Fibroblast of pulmonary artery (primary cell): ENCODE data around the gene DYNLL2.
"Not testable (repeated sequence)": the region's sequence is repeated elsewhere in the genome, so short reads cannot be mapped to it uniquely, and the experiment has no call there.

ENCODE experiments used
- DNase-seq: peaks from one replicate; pipeline ENCODE4 v3.0.0-alpha.2; 2010; ENCODE audit warnings: low read depth
- H3K4me3 ChIP-seq: replicated peaks from 2 replicates; pipeline ENCODE4 v1.5.1; 2011; ENCODE audit warnings: low read depth, mild to moderate bottlenecking, control low read depth, low read length, moderate library complexity
- TF ChIP-seq, protein P1 (sequence below): IDR thresholded peaks from 2 replicates; pipeline ENCODE4 v1.5.1; 2011; ENCODE audit warnings: mild to moderate bottlenecking, control low read depth, low read length, inconsistent platforms; ENCODE audit errors: missing control alignments

Gene DYNLL2

DNA sequence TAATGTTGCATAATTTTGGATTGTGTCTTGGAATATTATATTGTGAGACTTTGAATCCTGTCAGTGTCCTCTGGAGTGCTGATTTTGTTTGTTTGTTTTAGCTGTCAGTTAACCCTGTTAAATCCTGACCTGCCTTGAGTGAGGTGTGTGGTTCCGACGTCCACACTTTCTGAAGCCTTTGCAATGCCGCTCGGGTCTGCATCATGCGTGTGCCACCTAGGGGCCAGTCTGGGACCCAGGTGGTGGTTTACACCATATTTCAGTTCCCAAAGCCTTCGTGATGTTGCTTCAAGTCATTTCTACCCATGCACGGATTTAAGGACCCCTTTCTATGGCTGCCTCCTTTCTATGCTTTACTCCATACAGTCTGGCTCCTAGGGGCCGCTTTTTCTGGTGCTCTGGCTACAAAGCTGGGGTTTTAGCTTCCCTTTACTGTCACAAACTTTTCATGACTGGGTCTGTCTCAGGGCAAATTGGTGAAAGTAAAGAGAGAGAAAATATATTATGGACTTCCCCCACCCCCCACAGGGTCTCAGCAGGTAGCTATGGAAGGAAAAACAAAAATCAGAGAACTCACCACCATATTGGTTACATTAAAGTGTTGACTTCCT, 53.6 kb downstream of the DYNLL2 start:
- DNase-seq = no peak
- TF ChIP-seq, protein P1, sequence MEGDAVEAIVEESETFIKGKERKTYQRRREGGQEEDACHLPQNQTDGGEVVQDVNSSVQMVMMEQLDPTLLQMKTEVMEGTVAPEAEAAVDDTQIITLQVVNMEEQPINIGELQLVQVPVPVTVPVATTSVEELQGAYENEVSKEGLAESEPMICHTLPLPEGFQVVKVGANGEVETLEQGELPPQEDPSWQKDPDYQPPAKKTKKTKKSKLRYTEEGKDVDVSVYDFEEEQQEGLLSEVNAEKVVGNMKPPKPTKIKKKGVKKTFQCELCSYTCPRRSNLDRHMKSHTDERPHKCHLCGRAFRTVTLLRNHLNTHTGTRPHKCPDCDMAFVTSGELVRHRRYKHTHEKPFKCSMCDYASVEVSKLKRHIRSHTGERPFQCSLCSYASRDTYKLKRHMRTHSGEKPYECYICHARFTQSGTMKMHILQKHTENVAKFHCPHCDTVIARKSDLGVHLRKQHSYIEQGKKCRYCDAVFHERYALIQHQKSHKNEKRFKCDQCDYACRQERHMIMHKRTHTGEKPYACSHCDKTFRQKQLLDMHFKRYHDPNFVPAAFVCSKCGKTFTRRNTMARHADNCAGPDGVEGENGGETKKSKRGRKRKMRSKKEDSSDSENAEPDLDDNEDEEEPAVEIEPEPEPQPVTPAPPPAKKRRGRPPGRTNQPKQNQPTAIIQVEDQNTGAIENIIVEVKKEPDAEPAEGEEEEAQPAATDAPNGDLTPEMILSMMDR = peak; percentile 46
- H3K4me3 ChIP-seq = no peak overlapping the region

DNA sequence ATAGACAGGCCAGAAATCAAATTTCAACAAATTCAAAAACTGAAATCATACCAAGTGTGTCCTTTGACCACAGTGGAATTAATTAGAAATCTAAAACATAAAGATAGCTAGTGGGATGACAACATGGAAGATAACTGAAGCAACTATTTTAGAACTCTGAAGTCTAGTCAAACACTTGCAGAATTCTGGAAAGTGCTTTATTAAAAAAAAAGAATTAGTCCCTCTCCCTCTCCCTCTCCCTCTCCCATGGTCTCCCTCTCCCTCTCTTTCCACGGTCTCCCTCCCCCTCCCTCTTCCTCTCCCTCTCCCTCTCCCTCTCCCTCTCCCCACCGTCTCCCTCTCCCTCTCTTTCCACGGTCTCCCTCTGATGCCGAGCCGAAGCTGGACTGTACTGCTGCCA, 58.3 kb downstream of the DYNLL2 start:
- TF ChIP-seq, protein P1 = no peak

DNA sequence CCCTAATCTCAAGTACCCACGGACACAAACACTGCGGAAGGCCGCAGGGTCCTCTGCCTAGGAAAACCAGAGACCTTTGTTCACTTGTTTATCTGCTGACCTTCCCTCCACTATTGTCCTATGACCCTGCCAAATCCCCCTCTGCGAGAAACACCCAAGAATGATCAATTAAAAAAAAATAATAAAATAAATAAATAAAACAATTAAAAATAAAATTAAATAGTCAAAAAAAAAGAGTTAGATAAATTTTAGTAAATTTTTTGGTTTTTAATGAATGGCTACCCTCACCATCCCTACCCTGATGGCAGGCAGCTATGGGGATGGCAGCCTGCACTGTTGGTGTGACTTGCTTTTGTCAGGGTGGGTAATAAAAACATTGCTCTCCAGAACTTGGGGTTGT, 60.1 kb downstream of the DYNLL2 start:
- H3K4me3 ChIP-seq, DNase-seq: not testable (repeated sequence)

More for the DNA sequence above, 58.3 kb downstream of the DYNLL2 start:
- no peak for DNase-seq
- no peak overlapping the region for H3K4me3 ChIP-seq

DNA sequence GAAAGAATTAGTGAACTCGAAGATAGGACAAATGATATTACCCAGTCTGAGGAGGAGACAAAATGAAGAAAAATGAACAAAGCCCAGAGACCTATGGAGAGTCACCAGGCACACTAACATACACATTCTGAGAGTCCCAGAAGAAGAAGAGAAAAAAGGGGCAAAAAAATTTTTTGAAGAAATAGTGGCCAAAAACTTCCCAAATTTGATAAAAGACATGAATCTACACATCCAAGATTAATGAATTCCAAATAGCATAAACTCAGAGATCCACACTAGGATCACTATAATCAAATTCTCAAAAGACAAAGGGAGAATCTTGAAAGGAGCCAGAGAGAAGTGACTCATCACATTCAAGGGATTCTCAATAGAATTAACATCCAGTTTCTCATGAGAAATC, 61.6 kb downstream of the DYNLL2 start:
- TF ChIP-seq, protein P1 = no peak
- DNase-seq = no peak
- H3K4me3 ChIP-seq = no peak overlapping the region
